H1 (cell line): ENCODE measurements around the gene TFCP2L1.

Experiments used
- HDAC6 ChIP-seq: IDR thresholded peaks from one replicate; pipeline ENCODE4 v1.7.1; 2012; ENCODE audit warnings: low read depth, mild to moderate bottlenecking, inconsistent platforms, low read length, moderate library complexity
- TAF1 ChIP-seq: IDR thresholded peaks from 2 replicates; pipeline ENCODE4 v1.6.1; 2011; ENCODE audit warnings: mild to moderate bottlenecking, low read depth, low read length
- TF ChIP-seq, protein P1 (sequence below), 3 experiments: IDR thresholded peaks; 1 replicate in 2 of 3; 2 replicates in 1 of 3; pipeline versions ENCODE4 v1.5.1 to v1.6.1; 2011; ENCODE audit warnings: low read length in 3 of 3, mild to moderate bottlenecking in 3 of 3, inconsistent platforms in 2 of 3, low read depth in 1 of 3, moderate library complexity in 1 of 3; ENCODE audit not compliant: insufficient read depth in 1 of 3; ENCODE audit errors: control extremely low read depth in 1 of 3

GRCh38 chr2:121247534-121247933 is 37.5 kb downstream of the TFCP2L1 start:
- TF ChIP-seq TAF1 (no peak), HDAC6 (no peak)
- TF ChIP-seq, protein P1, sequence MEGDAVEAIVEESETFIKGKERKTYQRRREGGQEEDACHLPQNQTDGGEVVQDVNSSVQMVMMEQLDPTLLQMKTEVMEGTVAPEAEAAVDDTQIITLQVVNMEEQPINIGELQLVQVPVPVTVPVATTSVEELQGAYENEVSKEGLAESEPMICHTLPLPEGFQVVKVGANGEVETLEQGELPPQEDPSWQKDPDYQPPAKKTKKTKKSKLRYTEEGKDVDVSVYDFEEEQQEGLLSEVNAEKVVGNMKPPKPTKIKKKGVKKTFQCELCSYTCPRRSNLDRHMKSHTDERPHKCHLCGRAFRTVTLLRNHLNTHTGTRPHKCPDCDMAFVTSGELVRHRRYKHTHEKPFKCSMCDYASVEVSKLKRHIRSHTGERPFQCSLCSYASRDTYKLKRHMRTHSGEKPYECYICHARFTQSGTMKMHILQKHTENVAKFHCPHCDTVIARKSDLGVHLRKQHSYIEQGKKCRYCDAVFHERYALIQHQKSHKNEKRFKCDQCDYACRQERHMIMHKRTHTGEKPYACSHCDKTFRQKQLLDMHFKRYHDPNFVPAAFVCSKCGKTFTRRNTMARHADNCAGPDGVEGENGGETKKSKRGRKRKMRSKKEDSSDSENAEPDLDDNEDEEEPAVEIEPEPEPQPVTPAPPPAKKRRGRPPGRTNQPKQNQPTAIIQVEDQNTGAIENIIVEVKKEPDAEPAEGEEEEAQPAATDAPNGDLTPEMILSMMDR (IDR thresholded peaks at IDR 0.05; ENCODE audit: control extremely low read depth in 1 of 3, insufficient read depth in 1 of 3, low read depth in 1 of 3, low read length in 3 of 3): no peak
